Prostate gland (tissue), 2 donors: ENCODE data around the gene PRKAG2. TPM values are rescaled to one million over a fixed set of nuclear protein-coding genes. Genes with fewer than 3 reads are reported as not detected.

ENCODE experiments used
- DNase-seq: peaks from one replicate; pipeline ENCODE4 v3.0.0-alpha.2; 2019; ENCODE audit warnings: low spot score
- H3K27ac ChIP-seq, 2 donors: fragments of 200-600 bp; sonication (generic); 2 replicates each; pipeline ENCODE4 v1.5.1; 2017 to 2019
- H3K27me3 ChIP-seq: fragments of 200-600 bp; sonication (generic); replicated peaks from 2 replicates; pipeline ENCODE4 v1.5.1; 2019; ENCODE audit not compliant: insufficient read depth
- H3K36me3 ChIP-seq, 2 donors: fragments of 200-600 bp; sonication (generic); 1 replicate in 1 of 2; 2 replicates in 1 of 2; pipeline versions ENCODE4 v1.5.1 to v1.8.1; 2017 to 2019
- H3K4me1 ChIP-seq: fragments of 200-600 bp; sonication (generic); replicated peaks from 2 replicates; pipeline ENCODE4 v1.5.1; 2019
- H3K4me3 ChIP-seq, 2 donors: fragments of 200-600 bp; sonication (generic); 2 replicates each; pipeline ENCODE4 v1.5.1; 2017 to 2019
- H3K9me3 ChIP-seq: fragments of 200-600 bp; sonication (generic); 2 replicates; pipeline ENCODE4 v1.5.1; 2017
- CTCF ChIP-seq, 4 experiments: fragments of 200-600 bp in 2 of 4; fragments of 450-650 bp in 2 of 4; sonication (generic) in 2 of 4; IDR thresholded peaks; 1 replicate in 3 of 4; 2 replicates in 1 of 4; pipeline ENCODE4 v1.5.1; 2016 to 2019; ENCODE audit warnings: antibody characterized with exemption in 4 of 4, mild to moderate bottlenecking in 2 of 4, moderate library complexity in 2 of 4
- POLR2A ChIP-seq: fragments of 450-650 bp; IDR thresholded peaks from one replicate; pipeline ENCODE4 v1.6.1; 2016; ENCODE audit warnings: antibody characterized with exemption, mild to moderate bottlenecking
- POLR2AphosphoS5 ChIP-seq: sonication (generic); formaldehyde crosslinking; IDR thresholded peaks from one replicate; pipeline ENCODE4 v1.6.1; 2017; ENCODE audit warnings: antibody characterized with exemption
- WGBS: methylation state at CpG from one replicate; pipeline ENCODE4 v1.1.5; 2018; 5-methylcytosine and 5-hydroxymethylcytosine counted together
- intact Hi-C: fragments of 100-400 bp; cut with DNase I; formaldehyde crosslinking; loops from one replicate; pipeline ENCODE4 v1.14.2; 2022
- total RNA-seq, 2 donors: library from RNA; depleted of rRNA; stranded (reverse); fragments of >200 nt; gene quantifications; one replicate each; pipeline ENCODE4 v1.1.0, GENCODE V29; 2016

The PRKAG2 gene
- total RNA-seq, 2 donors from 2014 or later, result 31.6 to 38.1 TPM

- DNase-seq, result no peak
- Histone ChIP-seq H3K27ac (no peak overlapping the region), H3K9me3 (no peaks in the 10 kb centered on the region), H3K36me3 (no peaks in the 10 kb centered on the region), H3K4me3 (no peak overlapping the region), H3K4me1 (peaks cover 3% of the 10 kb centered on the region), H3K27me3 (no peaks in the 10 kb centered on the region)
- intact Hi-C loops, result no loop called here
- 91% methylated on average over 19 of the region's 19 CpGs for WGBS
- TF ChIP-seq POLR2AphosphoS5 (no peak), CTCF (IDR thresholded peaks at IDR 0.05) (no peak), POLR2A (no peak)
These were observed 56.3 kb downstream of the PRKAG2 start for GRCh38 chr7:151820491-151821105.

GRCh38 chr7:151819866-151820265 lies 57.0 kb downstream of the PRKAG2 start:
- 50% methylated on average over 8 of the region's 8 CpGs for WGBS
- Histone ChIP-seq H3K36me3 (no peaks in the 10 kb centered on the region), H3K4me1 (peaks cover 3% of the 10 kb centered on the region), H3K27me3 (no peaks in the 10 kb centered on the region), H3K27ac (peak overlapping the region in 1 of 2 donors; percentile 12), H3K4me3 (no peak overlapping the region), H3K9me3 (no peaks in the 10 kb centered on the region)
- no peak for DNase-seq
- TF ChIP-seq POLR2A (no peak), POLR2AphosphoS5 (no peak), CTCF (IDR thresholded peaks at IDR 0.05) (no peak)
- intact Hi-C loops, result no loop called here

GRCh38 chr7:151818674-151819519 lies 58.0 kb downstream of the PRKAG2 start:
- Histone ChIP-seq H3K4me3 (no peak overlapping the region), H3K36me3 (no peaks in the 10 kb centered on the region), H3K27me3 (no peaks in the 10 kb centered on the region), H3K27ac (peak overlapping the region in 1 of 2 donors; percentile 12), H3K9me3 (no peaks in the 10 kb centered on the region), H3K4me1 (peaks cover 3% of the 10 kb centered on the region)
- peak; percentile 80 for DNase-seq
- WGBS, result 75% methylated on average over 14 of the region's 18 CpGs
- peak in 2 of 4 experiments; percentile 25 to 28 for TF ChIP-seq CTCF (IDR thresholded peaks at IDR 0.05)
- TF ChIP-seq POLR2A, result no peak
- peak; percentile 71 for TF ChIP-seq POLR2AphosphoS5
- intact Hi-C loops, result no loop called here

- WGBS, result 94% methylated on average over 8 of the region's 8 CpGs
- TF ChIP-seq CTCF (IDR thresholded peaks at IDR 0.05) (no peak), POLR2A (no peak), POLR2AphosphoS5 (no peak)
- Histone ChIP-seq H3K9me3 (no peaks in the 10 kb centered on the region), H3K27me3 (no peaks in the 10 kb centered on the region), H3K36me3 (no peaks in the 10 kb centered on the region), H3K4me1 (peaks cover 3% of the 10 kb centered on the region), H3K4me3 (no peak overlapping the region), H3K27ac (no peak overlapping the region)
- intact Hi-C loops, result no loop called here
- no peak for DNase-seq
These were observed 58.8 kb downstream of the PRKAG2 start for GRCh38 chr7:151817981-151818673.
